GM12878 (cell line): Measurements from ENCODE around the gene ATRN. TPM values are rescaled to one million over a fixed set of nuclear protein-coding genes. Genes with fewer than 3 reads are reported as not detected.

Source experiments
- ATAC-seq: fragments of 200-7000 bp; cut with Tn5 transposase; 3 replicates; pipeline ENCODE4 v1.9.1; 2020; ENCODE audit warnings: mild to moderate bottlenecking, moderate library complexity
- BruUV-seq: library from RNA; stranded (reverse); fragments of 400-500 nt; replicated peaks from 2 replicates; lab custom pipeline; 2021; lab: Mats Ljungman, UMichigan
- CTCF ChIA-PET: fragments of 300-600 bp; sonication (Branson Sonifier 250); formaldehyde crosslinking; extraction: SDS; loops from one replicate; lab custom pipeline; 2021; ENCODE audit warnings: inconsistent platforms; lab: Yijun Ruan, JAX
- POLR2A ChIA-PET: fragments of 350-600 bp; formaldehyde crosslinking; extraction: SDS; loops from one replicate; lab custom pipeline; 2021; ENCODE audit warnings: inconsistent platforms; lab: Charles Lee
- RAD21 ChIA-PET: fragments of 300-600 bp; sonication (Branson Sonifier 250); formaldehyde crosslinking; loops from one replicate; lab custom pipeline; 2023; ENCODE audit warnings: antibody characterized with exemption; ENCODE audit not compliant: unreplicated experiment; lab: Charles Lee
- SMC1A ChIA-PET: fragments of 300-600 bp; sonication (Branson Sonifier 250); formaldehyde crosslinking; loops from one replicate; lab custom pipeline; 2023; ENCODE audit not compliant: unreplicated experiment, uncharacterized antibody; lab: Charles Lee
- DNase-seq: peaks from one replicate; pipeline ENCODE4 v3.0.0-alpha.2; 2011; ENCODE audit warnings: low read depth, low spot score
- FAIRE-seq: peaks from 3 replicates; lab custom pipeline; 2011; peaks lifted over from hg19 to GRCh38; lab: Jason Lieb, UNC
- H2AFZ ChIP-seq: 2 replicates; pipeline ENCODE4 v1.6.0; 2011; ENCODE audit warnings: low read depth, low read length, control low read depth; ENCODE audit not compliant: control insufficient read depth
- H3K27ac ChIP-seq: 2 replicates; pipeline ENCODE4 v1.5.1; 2011; ENCODE audit warnings: control low read depth; ENCODE audit not compliant: control insufficient read depth, insufficient read depth
- H3K27me3 ChIP-seq, 2 experiments: replicated peaks in 1 of 2; 2 replicates each; pipeline versions ENCODE4 v1.6.0 to v1.6.1; 2011; ENCODE audit warnings: low read length in 1 of 2; ENCODE audit not compliant: control insufficient read depth in 2 of 2, insufficient read depth in 2 of 2
- H3K36me3 ChIP-seq, 2 experiments: 2 replicates each; pipeline ENCODE4 v1.5.1; 2011; ENCODE audit warnings: low read length in 1 of 2; ENCODE audit not compliant: control insufficient read depth in 2 of 2, insufficient read depth in 2 of 2
- H3K4me1 ChIP-seq: 2 replicates; pipeline ENCODE4 v1.6.1; 2011; ENCODE audit warnings: mild to moderate bottlenecking, low read length, moderate library complexity, mixed read lengths; ENCODE audit not compliant: control insufficient read depth, insufficient read depth
- H3K4me2 ChIP-seq: 2 replicates; pipeline ENCODE4 v1.6.0; 2011; ENCODE audit warnings: control low read depth; ENCODE audit not compliant: control insufficient read depth, insufficient read depth
- H3K4me3 ChIP-seq: fragments of 200-600 bp; sonication (generic); 2 replicates; pipeline ENCODE4 v1.5.1; 2016
- H3K79me2 ChIP-seq: 2 replicates; pipeline ENCODE4 v1.6.0; 2011; ENCODE audit warnings: low read length; ENCODE audit not compliant: control insufficient read depth, insufficient read depth
- H3K9ac ChIP-seq: 2 replicates; pipeline ENCODE4 v1.8.0; 2011; ENCODE audit warnings: low read length, control low read depth, mixed read lengths; ENCODE audit not compliant: control insufficient read depth, insufficient read depth
- H3K9me3 ChIP-seq: replicated peaks from 3 replicates; pipeline ENCODE4 v1.5.1; 2011; ENCODE audit warnings: mild to moderate bottlenecking, low read length; ENCODE audit not compliant: control insufficient read depth, insufficient read depth
- H4K20me1 ChIP-seq: 2 replicates; pipeline ENCODE4 v1.6.0; 2011; ENCODE audit not compliant: control insufficient read depth, insufficient read depth
- MTA3 ChIP-seq: IDR thresholded peaks from 2 replicates; pipeline ENCODE4 v1.6.1; 2012; ENCODE audit warnings: low read length, inconsistent platforms, borderline replicate concordance
- NBN ChIP-seq: fragments of 450-650 bp; IDR thresholded peaks from 2 replicates; pipeline ENCODE4 v1.6.1; 2016
- POLR2AphosphoS5 ChIP-seq: IDR thresholded peaks from 2 replicates; pipeline ENCODE4 v1.6.1; 2011; ENCODE audit warnings: mild to moderate bottlenecking, low read length, inconsistent platforms
- SIN3A ChIP-seq: IDR thresholded peaks from 2 replicates; pipeline ENCODE4 v1.6.1; 2012; ENCODE audit warnings: low read depth, low read length, improper control_type of control experiment
- SUPT20H ChIP-seq: IDR thresholded peaks from 2 replicates; pipeline ENCODE4 v1.6.1; 2011; ENCODE audit warnings: low read depth, mild to moderate bottlenecking, low read length, moderate library complexity, borderline replicate concordance; ENCODE audit not compliant: control insufficient read depth
- TBL1XR1 ChIP-seq: IDR thresholded peaks from 2 replicates; pipeline ENCODE4 v1.6.1; 2012; ENCODE audit warnings: low read depth, low read length, improper control_type of control experiment
- WGBS: methylation state at CpG from one replicate; pipeline ENCODE4 v1.1.6; 2016; ENCODE audit warnings: low lambda C conversion rate; ENCODE audit not compliant: insufficient replicate concordance, insufficient coverage; ENCODE audit errors: missing lambda C conversion rate; 5-methylcytosine and 5-hydroxymethylcytosine counted together
- in situ Hi-C: fragments of 300-500 bp; cut with MboI; formaldehyde crosslinking; loops from 9 replicates; pipeline ENCODE4 v1.14.3; 2018; ENCODE audit warnings: mixed read lengths
- intact Hi-C: fragments of 100-400 bp; cut with micrococcal nuclease; formaldehyde crosslinking; loops from one replicate; pipeline ENCODE4 v1.14.2; 2022; ENCODE audit not compliant: unreplicated experiment
- polyA plus RNA-seq, 11 experiments: library from polyadenylated mRNA; depleted of rRNA in 4 of 11; unstranded in 6 of 11; stranded (reverse) in 5 of 11; fragments of >200 nt; fragmentation: Nextera tagmentation in 4 of 11; fragmentation: Illumina TruSeq in 1 of 11; extraction: Ambion mirVana in 4 of 11; extraction: Trizol in 1 of 11; gene quantifications; 1 replicate in 1 of 11; 2 replicates in 10 of 11; pipeline versions ENCODE4 v1.2.1 to v1.2.3, GENCODE V29; 2011 to 2016; ENCODE audit warnings: inconsistent platforms in 2 of 11, missing spikeins in 2 of 11, low read depth in 1 of 11
- total RNA-seq, 4 experiments: library from RNA; depleted of rRNA in 3 of 4; stranded (reverse); fragments of >200 nt in 3 of 4; fragmentation: Illumina TruSeq in 1 of 4; extraction: Trizol in 1 of 4; gene quantifications; 2 replicates each; pipeline versions ENCODE4 v1.2.1 to v1.2.3, GENCODE V29; 2013 to 2021
- TF ChIP-seq, protein P1 (sequence below): fragments of 150-350 bp; IDR thresholded peaks from 2 replicates; pipeline ENCODE4 v1.6.1; 2016; ENCODE audit warnings: low read depth, low read length
- TF ChIP-seq, protein P2 (sequence below): fragments of 450-650 bp; IDR thresholded peaks from 2 replicates; pipeline ENCODE4 v1.6.1; 2017; ENCODE audit warnings: antibody characterized with exemption, mild to moderate bottlenecking, moderate library complexity

The ATRN gene
- total and polyA plus RNA-seq, 10 of the 15 experiments (the other 5 are each of a cell fraction or from before 2014, with no cell fraction given), result 0.71 to 11.6 (median 6.9) TPM

DNA sequence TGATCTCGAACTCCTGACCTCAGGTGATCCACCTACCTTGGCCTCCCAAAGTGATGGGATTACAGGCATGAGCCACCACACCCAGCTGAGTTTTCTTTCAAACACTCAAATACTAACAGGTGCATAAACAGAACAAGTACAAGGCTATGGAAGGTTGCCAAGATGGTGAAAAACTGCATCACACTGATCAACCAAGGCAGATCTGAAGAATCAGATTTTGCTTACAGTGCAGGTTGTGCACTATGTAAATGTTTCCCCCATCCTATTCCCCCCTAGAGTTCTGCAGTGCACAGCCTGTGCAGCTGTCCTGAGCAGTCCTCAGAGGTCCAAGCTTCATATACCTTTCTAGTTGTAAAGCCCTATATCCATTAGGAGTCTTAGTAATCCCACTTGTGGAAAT, 119.3 kb downstream of the ATRN start:
- Histone ChIP-seq H3K4me3 (no peak overlapping the region), H3K27me3 (no peaks in the 10 kb centered on the region), H3K27ac (no peak overlapping the region), H3K9ac (no peak overlapping the region), H4K20me1 (no peaks in the 10 kb centered on the region), H3K36me3 (peaks cover 5 to 10% of the 10 kb centered on the region in 2 experiments; a peak in 3 of 4 replicates), H3K4me2 (no peak overlapping the region), H3K79me2 (no peaks in the 10 kb centered on the region), H3K9me3 (no peaks in the 10 kb centered on the region), H3K4me1 (no peaks in the 10 kb centered on the region), H2AFZ (no peak overlapping the region)
- SMC1A ChIA-PET, result interaction anchor here (1.0 kb wide), 1 partner anchor 20 kb away, joined by 5 read pairs; no protein-coding TSS in a partner anchor
- ATAC-seq, result no peak
- intact Hi-C loops (no loop called here), in situ Hi-C loops (no loop called here)
- no TSS peak for BruUV-seq
- CTCF ChIA-PET, result no interaction called here
- TF ChIP-seq TBL1XR1 (no peak), POLR2AphosphoS5 (no peak), MTA3 (no peak), SUPT20H (no peak), NBN (no peak), SIN3A (no peak)
- TF ChIP-seq, protein P1, sequence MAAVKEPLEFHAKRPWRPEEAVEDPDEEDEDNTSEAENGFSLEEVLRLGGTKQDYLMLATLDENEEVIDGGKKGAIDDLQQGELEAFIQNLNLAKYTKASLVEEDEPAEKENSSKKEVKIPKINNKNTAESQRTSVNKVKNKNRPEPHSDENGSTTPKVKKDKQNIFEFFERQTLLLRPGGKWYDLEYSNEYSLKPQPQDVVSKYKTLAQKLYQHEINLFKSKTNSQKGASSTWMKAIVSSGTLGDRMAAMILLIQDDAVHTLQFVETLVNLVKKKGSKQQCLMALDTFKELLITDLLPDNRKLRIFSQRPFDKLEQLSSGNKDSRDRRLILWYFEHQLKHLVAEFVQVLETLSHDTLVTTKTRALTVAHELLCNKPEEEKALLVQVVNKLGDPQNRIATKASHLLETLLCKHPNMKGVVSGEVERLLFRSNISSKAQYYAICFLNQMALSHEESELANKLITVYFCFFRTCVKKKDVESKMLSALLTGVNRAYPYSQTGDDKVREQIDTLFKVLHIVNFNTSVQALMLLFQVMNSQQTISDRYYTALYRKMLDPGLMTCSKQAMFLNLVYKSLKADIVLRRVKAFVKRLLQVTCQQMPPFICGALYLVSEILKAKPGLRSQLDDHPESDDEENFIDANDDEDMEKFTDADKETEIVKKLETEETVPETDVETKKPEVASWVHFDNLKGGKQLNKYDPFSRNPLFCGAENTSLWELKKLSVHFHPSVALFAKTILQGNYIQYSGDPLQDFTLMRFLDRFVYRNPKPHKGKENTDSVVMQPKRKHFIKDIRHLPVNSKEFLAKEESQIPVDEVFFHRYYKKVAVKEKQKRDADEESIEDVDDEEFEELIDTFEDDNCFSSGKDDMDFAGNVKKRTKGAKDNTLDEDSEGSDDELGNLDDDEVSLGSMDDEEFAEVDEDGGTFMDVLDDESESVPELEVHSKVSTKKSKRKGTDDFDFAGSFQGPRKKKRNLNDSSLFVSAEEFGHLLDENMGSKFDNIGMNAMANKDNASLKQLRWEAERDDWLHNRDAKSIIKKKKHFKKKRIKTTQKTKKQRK, result no peak
- TF ChIP-seq, protein P2, sequence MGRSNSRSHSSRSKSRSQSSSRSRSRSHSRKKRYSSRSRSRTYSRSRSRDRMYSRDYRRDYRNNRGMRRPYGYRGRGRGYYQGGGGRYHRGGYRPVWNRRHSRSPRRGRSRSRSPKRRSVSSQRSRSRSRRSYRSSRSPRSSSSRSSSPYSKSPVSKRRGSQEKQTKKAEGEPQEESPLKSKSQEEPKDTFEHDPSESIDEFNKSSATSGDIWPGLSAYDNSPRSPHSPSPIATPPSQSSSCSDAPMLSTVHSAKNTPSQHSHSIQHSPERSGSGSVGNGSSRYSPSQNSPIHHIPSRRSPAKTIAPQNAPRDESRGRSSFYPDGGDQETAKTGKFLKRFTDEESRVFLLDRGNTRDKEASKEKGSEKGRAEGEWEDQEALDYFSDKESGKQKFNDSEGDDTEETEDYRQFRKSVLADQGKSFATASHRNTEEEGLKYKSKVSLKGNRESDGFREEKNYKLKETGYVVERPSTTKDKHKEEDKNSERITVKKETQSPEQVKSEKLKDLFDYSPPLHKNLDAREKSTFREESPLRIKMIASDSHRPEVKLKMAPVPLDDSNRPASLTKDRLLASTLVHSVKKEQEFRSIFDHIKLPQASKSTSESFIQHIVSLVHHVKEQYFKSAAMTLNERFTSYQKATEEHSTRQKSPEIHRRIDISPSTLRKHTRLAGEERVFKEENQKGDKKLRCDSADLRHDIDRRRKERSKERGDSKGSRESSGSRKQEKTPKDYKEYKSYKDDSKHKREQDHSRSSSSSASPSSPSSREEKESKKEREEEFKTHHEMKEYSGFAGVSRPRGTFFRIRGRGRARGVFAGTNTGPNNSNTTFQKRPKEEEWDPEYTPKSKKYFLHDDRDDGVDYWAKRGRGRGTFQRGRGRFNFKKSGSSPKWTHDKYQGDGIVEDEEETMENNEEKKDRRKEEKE, result no peak
- POLR2A ChIA-PET, result no interaction called here
- DNase-seq, result no peak
- WGBS, result 88% methylated on average over 1 of the region's 1 CpG
- RAD21 ChIA-PET, result no interaction called here
- no peak for FAIRE-seq
